ENCODE measurements around the gene NKX6-2. TPM values are rescaled to one million over a fixed set of nuclear protein-coding genes. Genes with fewer than 3 reads are reported as not detected.
"Not testable (repeated sequence)": the region's sequence is repeated elsewhere in the genome, so short reads cannot be mapped to it uniquely, and the experiment has no call there.

Gene NKX6-2
- not detected for total RNA-seq
- long read RNA-seq = 0 reads

DNA sequence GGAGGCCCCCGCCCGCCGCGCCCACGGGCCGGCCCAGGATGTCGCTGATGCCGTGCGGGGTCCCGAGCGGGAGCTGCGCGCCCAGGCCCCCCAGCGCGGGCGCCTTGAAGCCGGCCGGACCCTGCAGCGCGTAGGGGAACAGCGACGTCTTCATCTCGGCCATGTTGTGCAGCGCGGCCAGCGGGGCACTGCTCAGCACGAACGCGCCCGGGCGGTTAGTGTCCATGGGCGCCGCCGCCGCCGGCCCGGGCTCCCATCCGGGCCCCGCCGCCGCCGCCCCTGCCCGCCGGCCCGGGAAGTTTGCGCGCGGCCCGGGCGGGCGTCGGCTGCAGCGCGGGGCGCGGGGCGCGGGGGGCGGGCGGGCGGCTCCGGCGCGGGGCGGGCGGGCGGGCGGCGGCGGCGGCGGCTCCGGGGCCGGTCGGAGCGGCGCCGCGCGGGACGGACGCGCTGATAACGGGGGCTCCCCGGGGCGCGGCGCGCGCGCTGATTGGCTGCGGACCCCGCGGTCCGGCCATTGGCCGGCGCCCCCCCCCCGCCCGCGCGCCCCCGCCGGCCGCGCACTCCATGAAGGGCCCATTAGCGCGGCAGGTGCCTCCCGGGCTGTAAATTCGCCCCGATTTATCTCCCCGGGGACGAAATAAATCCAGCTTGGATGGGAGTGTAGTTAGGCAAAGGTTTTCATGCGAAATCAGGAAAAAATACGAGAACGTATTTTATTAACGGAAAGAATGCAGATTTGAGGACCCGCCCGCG lies at the start of gene NKX6-2:
Gene NKX6-2, minus strand, starts transcription at position 425 of the 753 bp plus-strand sequence. Its CDS starts 199 bp downstream, at position 226.
- intact Hi-C loops (cut with DNase I, micrococcal nuclease) = loop anchor here in 1 of 2 donors (10.0 kb wide), 1 partner anchor 131 kb away; no protein-coding TSS in a partner anchor
- ATAC-seq (no peak), DNase-seq (no peak)

DNA sequence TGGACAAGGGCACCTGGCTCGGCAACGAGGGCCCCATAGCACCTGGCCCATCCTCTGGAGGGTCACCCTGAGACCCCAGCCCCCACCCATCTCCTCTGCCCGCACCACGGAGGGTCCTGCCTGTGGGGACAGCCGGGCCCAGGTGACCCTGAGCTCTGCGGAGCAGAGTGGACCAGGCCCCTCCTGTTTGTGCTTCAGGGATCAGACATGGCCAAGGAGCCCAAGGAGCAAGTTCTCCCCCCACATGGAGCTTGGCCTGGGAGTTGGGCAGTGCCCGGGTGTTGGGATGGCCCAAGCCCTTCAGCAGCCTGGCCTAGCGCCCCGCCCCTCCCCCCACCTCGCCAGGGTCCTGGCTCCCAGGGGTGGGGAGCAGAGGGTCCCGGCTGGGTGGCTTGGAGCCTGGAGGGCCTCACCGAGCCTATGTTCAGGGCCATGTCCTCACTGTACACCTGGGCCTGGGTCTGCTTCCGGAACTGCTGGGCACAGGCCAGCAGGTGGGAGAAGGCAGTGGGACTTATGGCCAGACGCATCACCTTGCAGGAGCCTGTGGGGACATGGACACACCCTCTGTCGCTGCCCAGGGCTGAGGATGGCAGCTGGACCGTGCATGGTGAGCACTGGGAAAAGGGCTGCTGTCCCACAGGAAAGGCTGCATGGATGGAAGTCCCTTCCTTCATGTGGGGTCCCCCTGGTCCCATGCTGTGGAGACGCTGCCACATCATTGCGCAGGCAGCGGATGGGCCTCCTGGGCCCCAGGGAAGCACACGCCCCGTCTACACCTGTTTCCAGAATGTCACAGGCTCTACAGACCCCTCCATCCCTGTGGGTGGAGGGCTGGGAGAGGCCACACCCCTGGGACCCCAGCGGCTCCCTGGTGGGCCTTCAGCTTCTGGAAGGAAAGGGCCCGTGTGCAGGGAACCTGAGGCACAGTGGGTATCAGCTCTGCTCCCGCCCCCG lies 49.2 kb upstream of the NKX6-2 start:
- ATAC-seq (no peak), DNase-seq (no peak)
- intact Hi-C loops (cut with DNase I, micrococcal nuclease) = loop anchor here in 1 of 2 donors (10.0 kb wide), 1 partner anchor 290 kb away; no protein-coding TSS in a partner anchor

DNA sequence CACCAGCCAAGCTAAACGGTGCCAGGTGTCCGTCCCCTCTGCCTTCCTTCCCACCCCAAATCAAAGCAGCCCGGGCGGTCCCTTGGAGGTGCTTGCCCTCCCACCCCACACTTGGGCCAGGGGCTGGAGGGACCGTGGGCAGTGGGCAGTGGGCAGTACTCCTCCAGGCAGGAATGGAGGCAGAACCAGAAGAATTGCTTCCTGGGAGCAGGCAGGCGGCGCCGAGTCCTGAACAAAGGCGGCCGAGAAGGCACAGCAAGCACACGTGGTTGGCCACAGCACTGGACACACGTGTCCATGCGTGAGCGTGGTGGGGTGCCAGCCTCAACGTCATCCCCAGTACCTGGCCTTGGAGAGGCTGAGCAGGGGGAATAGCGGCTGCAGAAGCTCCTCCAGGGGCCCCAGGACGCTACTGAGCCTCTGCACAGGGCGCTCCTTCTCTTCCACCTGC lies 48.4 kb upstream of the NKX6-2 start:
- DNase-seq (no peak), ATAC-seq (no peak)
- intact Hi-C loops (cut with DNase I, micrococcal nuclease) = loop anchor here in 1 of 2 donors (10.0 kb wide), 1 partner anchor 290 kb away; no protein-coding TSS in a partner anchor

DNA sequence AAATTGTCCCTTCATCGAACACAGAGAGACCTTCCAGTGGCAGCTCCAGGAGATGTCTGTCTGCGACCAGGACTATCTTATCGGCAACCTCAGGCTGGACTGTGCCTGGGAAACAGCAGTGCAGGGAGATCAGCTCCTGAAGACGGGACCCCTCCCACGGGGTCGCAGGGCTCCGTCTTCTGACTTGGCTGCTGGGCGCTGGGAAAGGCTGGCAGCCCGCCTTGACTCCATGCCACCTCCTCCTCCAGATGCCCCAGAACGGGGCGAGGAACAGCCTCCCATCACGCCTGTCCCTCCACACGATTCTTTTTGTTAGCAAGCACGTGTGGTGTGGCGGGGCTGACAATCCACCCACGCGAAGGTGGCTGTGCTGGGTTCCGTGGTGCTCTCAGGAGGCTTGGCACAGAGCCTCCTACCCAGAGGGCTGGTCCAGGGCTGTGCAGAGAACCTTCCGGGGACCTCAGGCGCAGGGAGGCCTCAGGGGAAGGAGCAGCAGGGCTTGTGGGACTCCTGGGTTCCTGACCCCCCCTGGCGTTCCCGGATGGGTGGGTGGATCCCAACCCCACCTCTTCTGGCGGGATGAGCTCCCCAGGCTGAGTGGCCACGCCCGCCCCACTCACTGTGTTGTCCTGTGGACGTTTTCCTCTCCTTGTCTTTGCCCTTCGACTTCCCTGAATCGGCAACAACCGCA lies 47.6 kb upstream of the NKX6-2 start:
- ATAC-seq (no peak), DNase-seq (no peak)
- intact Hi-C loops (cut with DNase I, micrococcal nuclease) = loop anchor here in 1 of 2 donors (10.0 kb wide), 1 partner anchor 291 kb away; no protein-coding TSS in a partner anchor

DNA sequence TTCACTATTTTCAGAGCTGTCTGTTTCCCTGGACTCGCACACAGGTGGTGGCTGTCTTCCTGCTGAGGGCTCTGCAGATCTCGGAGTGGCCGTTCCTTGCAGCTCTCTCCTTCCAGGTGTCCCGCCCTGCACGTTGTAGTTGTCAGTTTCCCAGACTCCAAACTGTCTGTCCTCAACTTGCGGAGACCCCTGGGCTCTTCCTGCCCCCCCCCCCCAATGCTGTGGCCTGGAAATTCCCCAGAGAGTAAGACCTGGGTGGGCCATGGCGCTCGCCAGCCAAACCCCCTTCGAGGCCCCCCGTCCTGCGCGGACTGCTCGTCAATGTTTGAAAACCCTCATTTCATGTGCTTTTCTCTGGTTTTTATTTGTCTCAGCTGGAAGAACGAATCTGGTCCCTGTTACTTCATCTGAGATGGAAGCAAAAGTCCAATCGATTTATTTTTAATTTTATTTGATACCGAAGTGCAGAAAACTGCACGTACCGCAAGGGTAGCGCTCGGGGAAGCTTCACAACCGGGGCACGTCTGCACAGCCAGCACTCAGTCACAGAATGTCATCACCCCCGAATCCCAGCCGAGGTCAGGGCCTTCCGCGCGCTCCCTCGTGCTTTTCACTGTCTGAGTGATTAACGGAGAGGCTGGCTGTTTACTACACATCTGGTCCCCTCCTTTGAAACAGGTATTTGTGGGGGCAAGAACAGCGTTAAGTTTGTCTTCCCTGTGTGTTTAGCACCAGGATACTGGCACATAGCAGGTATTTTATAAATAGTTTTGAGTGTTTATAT lies 46.4 kb upstream of the NKX6-2 start:
- ATAC-seq (no peak), DNase-seq (no peak)
- intact Hi-C loops (cut with DNase I, micrococcal nuclease) = loop anchor here in 1 of 2 donors (10.0 kb wide), 1 partner anchor 292 kb away; no protein-coding TSS in a partner anchor

DNA sequence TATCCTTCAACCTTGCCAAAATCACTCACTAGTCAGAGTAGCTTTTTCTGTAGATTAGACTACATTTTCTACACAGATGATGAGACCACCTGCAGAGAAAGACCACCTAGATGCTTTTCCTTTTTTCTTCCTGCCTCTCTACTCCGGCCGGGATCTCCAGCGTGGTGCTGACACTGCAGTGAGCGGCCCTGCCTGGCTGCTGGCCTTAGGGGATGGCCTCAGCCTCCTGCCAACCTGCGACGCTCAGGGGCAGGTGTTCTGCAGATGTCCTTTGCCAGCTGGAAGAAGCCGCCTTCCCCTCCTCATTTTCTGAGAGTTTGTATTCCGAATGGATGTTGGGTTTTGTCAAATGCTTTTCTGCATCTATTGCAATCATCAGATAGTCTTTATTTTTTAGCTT lies 43.5 kb upstream of the NKX6-2 start:
- intact Hi-C loops (cut with DNase I, micrococcal nuclease) = no loop called here
- DNase-seq (no peak), ATAC-seq (no peak)

DNA sequence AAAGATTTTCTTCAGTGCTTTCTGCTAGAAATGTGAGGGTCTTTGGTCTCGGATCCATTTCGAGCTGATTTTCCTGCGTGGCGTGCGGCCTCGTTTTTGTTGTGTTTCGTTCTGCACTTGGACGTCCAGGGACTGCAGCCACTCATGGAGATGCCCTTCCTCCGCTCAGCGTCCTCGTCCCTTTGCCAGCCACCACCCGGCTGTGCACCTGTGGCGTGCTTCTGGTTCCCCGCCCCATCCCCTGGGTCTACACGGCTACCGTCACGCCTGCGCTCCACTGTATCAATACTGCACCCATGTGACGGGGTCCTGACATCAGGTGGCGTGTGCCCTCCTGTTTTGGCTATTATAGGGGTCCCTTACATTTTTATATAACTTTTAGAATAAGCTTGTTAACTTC lies 42.7 kb upstream of the NKX6-2 start:
- intact Hi-C loops (cut with DNase I, micrococcal nuclease) = no loop called here
- no peak for ATAC-seq

DNA sequence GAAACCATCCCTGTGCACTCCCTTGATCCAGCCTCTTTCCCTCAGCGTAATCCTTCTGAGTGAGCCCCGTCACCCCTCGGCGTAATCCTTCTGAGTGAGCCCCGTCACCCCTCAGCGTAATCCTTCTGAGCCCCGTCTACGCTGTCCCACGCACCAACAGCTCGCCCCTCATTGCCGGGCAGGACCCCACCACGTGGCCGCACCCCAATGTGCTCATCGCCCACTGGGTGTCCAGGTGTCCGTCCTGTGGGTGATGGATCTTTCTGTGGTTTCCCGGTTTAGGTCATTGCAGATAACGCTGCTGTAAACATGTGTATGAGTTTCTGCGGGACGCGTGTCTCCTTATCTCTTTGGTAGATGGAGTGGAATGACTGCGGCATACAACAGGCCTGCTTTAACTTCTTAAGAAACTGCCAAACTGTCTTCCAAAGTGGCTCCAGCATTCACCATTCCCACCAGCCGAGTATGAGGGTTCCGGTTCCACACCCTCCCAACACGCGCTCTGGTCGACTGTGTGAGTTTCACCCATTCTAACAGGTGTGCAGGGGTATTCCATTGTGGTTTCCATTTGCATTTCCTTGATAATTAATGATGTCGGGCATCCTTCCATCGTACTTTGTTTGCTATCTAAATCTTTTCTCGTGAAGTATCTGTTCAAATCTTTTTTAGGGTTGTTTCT lies 42.1 kb upstream of the NKX6-2 start:
- DNase-seq = no peak

More for the DNA sequence above, 42.7 kb upstream of the NKX6-2 start:
- peak in 1 of 2 donors; percentile 14 for DNase-seq

DNA sequence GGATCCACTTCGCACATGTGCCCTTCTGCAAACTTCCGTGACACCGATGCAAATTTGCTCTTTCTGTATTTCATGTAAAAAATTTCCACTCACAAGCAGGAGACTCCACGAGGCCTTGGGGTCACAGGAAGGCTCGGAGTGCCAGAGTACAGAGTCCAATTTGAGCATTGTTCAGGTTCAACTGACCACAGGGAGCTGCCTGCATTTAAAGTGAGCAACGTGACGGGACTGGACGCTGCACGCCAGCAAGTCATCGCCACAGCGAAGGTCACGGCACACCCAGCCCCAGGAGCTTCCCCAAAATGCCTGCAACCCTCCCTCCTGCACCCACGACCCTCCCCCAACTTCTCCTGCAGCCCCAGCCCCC lies 41.5 kb upstream of the NKX6-2 start:
- no peak for DNase-seq
- intact Hi-C loops (cut with DNase I, micrococcal nuclease) = no loop called here
- no peak for ATAC-seq

More for the DNA sequence above, 42.1 kb upstream of the NKX6-2 start:
- intact Hi-C loops (cut with DNase I, micrococcal nuclease) = no loop called here
- ATAC-seq = no peak

DNA sequence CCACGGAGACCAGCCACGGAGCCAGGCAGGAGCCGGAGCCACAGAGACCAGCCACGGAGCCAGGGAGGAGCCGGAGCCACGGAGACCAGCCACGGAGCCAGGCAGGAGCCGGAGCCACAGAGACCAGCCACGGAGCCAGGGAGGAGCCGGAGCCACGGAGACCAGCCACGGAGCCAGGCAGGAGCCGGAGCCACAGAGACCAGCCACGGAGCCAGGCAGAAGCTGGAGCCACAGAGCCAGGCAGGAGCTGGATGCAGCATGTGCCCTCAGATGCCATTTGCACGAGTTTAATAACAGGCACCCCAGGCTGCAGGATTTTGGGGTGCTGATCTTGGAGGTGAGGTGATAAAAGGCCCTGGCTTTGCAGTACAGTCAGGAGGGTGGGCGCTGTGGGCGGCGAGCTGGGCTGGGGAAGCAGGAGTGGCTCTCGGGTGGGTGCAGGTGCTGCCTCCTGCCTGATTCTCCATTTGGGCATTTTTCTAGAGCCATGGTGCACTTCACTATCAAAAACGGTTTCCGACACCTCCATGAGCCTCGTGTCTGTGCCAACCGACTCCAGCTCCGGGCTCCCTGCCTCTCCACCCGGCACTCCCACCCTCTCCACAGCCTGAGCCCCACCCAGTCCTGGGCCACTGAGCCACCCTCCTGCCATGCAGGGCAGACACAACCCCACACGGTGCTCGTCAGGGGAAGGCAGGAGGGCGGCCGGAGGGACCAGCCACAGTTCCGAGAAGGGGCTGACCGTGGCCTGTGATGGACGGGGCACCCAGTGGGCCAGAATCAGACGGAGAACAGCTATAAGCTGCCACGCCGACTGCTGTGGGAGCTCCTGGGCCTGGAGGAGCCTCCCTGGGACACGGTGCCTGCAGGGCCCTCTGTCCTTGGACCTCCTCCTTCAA lies 40.8 kb upstream of the NKX6-2 start:
- peak in 1 of 2 donors; percentile 10 for DNase-seq

DNA sequence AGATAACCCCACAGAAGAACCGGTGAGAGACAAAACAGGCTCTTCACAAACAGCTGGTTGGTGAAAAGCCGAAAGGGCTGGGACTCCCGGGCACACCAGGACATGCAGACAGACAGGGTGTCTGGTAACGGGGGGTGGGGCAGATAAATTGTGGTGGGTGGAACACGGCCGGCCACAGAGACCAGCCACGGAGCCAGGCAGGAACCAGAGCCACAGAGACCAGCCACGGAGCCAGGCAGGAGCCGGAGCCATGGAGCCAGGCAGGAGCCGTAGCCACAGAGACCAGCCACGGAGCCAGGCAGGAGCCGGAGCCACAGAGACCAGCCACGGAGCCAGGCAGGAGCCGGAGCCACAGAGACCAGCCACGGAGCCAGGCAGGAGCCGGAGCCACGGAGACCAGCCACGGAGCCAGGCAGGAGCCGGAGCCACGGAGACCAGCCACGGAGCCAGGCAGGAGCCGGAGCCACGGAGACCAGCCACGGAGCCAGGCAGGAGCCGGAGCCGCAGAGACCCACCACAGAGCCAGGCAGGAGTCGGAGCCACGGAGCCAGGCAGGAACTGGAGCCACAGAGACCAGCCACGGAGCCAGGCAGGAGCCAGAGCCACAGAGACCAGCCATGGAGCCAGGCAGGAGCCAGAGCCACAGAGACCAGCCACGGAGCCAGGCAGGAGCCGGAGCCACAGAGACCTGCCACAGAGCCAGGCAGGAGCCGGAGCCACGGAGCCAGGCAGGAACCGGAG lies 40.0 kb upstream of the NKX6-2 start:
- DNase-seq; intact Hi-C loops (cut with DNase I, micrococcal nuclease); ATAC-seq: not testable (repeated sequence)

More for the DNA sequence above, 40.8 kb upstream of the NKX6-2 start:
- no peak for ATAC-seq
- intact Hi-C loops (cut with DNase I, micrococcal nuclease) = no loop called here

DNA sequence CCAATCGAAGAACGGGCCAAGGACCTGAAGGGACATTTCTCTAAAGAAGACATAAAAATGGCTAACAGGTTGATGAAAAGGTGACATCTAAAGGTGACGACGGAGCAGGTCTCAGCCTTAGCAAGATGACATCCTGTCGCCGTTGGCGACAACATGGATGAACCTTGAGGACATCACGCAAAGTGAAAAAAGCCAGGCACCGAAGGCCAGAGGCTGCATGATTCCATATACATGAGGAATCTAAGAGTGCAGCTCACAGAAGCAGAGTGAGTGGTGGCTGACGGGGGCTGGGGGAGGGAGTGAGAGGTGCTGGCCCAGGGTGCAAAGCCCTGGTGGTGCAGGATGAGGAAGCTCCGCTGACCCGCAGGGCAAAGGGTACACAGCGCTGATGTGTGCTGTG lies 34.1 kb upstream of the NKX6-2 start:
- intact Hi-C loops (cut with DNase I, micrococcal nuclease) = no loop called here
- ATAC-seq (no peak), DNase-seq (no peak)

DNA sequence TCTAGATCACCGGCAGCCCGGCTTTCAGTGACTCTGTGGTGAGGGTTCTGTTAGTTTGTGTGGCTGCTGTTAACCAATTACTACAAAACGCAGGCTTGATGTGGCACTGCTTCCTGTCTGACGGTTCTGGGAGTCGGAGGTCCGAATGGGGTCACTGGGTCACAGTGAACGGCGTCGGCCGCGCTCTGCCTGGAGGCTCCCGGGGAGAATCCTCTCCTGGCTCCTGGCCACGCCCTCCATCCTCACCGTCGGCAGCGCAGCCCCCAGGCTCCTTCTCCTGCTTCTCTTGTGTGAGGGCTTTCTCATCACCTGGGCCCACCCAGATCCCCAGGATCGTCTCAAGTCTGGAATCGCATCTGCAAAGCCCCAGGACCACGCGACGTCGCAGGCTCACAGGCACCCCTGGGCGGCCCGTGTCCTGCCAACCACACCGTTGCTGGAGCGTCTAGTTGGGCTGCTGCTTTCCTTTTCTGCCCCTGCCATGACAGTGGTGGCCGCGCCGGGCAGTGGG lies 31.8 kb upstream of the NKX6-2 start:
- intact Hi-C loops (cut with DNase I, micrococcal nuclease) = no loop called here
- DNase-seq = peak in 1 of 2 donors; percentile 10
- no peak for ATAC-seq

DNA sequence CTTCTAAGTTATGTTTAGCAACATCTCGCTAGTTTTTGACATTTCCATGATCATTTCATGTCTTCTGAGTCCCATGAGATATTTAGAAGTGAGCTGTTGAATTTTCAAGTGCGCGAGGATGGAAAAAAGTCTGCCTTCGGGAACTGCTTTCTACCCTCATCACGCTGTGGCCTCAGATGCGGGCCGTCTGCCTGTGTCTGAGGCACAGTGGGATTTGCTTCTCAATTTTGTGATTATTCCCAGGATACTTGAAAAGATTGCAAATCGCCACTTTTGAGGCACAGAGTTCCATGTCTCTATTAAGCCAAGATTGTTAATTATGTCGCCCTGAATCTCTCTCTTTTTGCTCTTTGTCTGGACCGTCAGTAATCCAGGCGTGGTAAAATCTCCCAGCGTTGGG lies 30.8 kb upstream of the NKX6-2 start:
- intact Hi-C loops (cut with DNase I, micrococcal nuclease) = no loop called here
- ATAC-seq (no peak), DNase-seq (no peak)

DNA sequence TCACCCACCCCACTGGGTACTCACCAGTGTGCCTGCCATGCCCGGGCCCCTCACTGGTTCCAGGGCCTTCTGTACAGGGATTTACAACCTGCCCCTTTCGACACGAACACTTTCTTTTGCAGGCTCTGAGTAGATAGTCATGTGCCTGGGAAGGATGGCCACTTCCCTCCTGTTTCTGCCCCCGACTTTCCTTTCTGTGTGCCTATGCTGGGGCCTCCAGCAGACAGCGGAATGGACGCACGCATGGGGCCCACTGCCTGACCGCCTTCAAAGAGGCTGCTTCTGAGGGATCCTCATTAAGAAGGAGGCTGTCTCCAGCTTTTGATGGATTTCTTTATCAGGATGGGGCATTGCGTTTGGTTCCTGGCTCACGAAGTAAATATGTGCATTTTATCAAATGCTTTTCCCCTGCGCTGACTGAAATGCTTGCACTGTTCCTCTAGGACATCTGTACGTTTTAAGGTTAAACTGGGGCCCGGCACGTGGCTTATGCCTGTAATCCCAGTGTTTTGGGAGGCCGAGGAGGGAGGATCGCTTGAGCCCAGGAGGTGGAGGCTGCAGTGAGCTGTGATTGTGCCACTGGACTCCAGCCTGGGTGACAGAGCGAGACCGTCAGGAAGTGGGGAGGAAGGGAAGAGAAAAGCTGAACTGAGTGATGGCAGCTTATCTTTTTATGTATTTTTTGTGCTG lies 29.4 kb upstream of the NKX6-2 start:
- DNase-seq (no peak), ATAC-seq (no peak)
- intact Hi-C loops (cut with DNase I, micrococcal nuclease) = no loop called here
